Loucy (cell line): ENCODE data around the gene C8B.

Experiments used
- H2AFZ ChIP-seq: fragments of 200-600 bp; sonication (generic); 2 replicates; pipeline ENCODE4 v1.6.0; 2016; ENCODE audit warnings: antibody characterized with exemption, mild to moderate bottlenecking, low read length, moderate library complexity
- H3F3A ChIP-seq: fragments of 200-600 bp; 2 replicates; pipeline ENCODE4 v1.6.0; 2016; ENCODE audit warnings: antibody characterized with exemption, low read depth, mild to moderate bottlenecking
- H3K27me3 ChIP-seq: fragments of 200-600 bp; sonication (generic); 2 replicates; pipeline ENCODE4 v1.6.1; 2014; ENCODE audit warnings: low read length, mild to moderate bottlenecking; ENCODE audit not compliant: insufficient read depth, poor library complexity, severe bottlenecking
- H3K36me3 ChIP-seq: fragments of 200-600 bp; sonication (generic); 2 replicates; pipeline ENCODE4 v1.6.1; 2016; ENCODE audit warnings: low read length; ENCODE audit not compliant: insufficient read depth
- H3K4me1 ChIP-seq: fragments of 200-600 bp; sonication (generic); 2 replicates; pipeline ENCODE4 v1.5.1; 2014; ENCODE audit warnings: low read length, mild to moderate bottlenecking; ENCODE audit not compliant: insufficient read depth, poor library complexity, severe bottlenecking
- H3K4me2 ChIP-seq: fragments of 200-600 bp; sonication (generic); 2 replicates; pipeline ENCODE4 v1.6.0; 2014; ENCODE audit warnings: antibody characterized with exemption, low read length, low read depth, mild to moderate bottlenecking; ENCODE audit not compliant: poor library complexity, severe bottlenecking
- H3K4me3 ChIP-seq: fragments of 200-600 bp; sonication (generic); 2 replicates; pipeline ENCODE4 v1.5.1; 2014; ENCODE audit warnings: low read length, mild to moderate bottlenecking, mixed read lengths; ENCODE audit not compliant: poor library complexity, severe bottlenecking
- H3K79me2 ChIP-seq: fragments of 200-600 bp; sonication (generic); 2 replicates; pipeline ENCODE4 v1.6.1; 2014; ENCODE audit warnings: low read length; ENCODE audit not compliant: insufficient read depth
- H3K9ac ChIP-seq: fragments of 200-600 bp; sonication (generic); 2 replicates; pipeline ENCODE4 v1.6.0; 2014; ENCODE audit warnings: mild to moderate bottlenecking, low read depth, low read length, moderate library complexity; ENCODE audit not compliant: poor library complexity, severe bottlenecking
- H3K9me2 ChIP-seq: fragments of 200-600 bp; sonication (generic); replicated peaks from 2 replicates; pipeline ENCODE4 v1.6.1; 2016; ENCODE audit warnings: low read depth, low read length, mixed read lengths
- H3K9me3 ChIP-seq: fragments of 200-600 bp; sonication (generic); 2 replicates; pipeline ENCODE4 v1.6.1; 2014; ENCODE audit warnings: mild to moderate bottlenecking, antibody characterized with exemption, low read length, low read depth; ENCODE audit not compliant: insufficient read depth
- H4K20me1 ChIP-seq: fragments of 200-600 bp; sonication (generic); 2 replicates; pipeline ENCODE4 v1.6.0; 2014; ENCODE audit warnings: antibody characterized with exemption, low read length, mild to moderate bottlenecking; ENCODE audit not compliant: insufficient read depth, poor library complexity, severe bottlenecking
- EZH2phosphoT487 ChIP-seq: fragments of 200-600 bp; IDR thresholded peaks from 2 replicates; pipeline ENCODE4 v1.6.1; 2018; ENCODE audit warnings: antibody characterized with exemption, mild to moderate bottlenecking, moderate library complexity, borderline replicate concordance
- TF ChIP-seq, protein P1 (sequence below): fragments of 200-600 bp; sonication (generic); conservative IDR thresholded peaks from 2 replicates; pipeline ENCODE4 v1.5.1; 2014; ENCODE audit warnings: mild to moderate bottlenecking, antibody characterized with exemption, low read length

The C8B gene

DNA sequence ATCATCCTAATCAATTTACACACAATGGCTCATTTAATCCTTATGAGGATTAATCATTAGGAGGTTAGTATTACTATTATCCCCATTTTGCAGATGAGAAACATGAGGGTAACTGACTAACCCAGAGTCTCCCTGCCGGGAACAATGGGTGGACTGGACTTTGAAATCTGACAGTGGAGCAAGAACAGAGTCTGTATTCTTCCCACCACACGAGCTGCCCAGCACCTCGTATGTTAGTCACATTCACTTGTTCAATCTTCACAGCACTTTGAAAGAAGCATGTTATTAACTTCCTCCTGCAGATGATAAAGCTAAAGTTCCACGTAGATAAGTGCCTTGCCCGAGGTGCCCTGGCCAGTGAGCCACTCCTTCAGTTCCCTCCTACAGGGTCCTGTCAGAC lies 12.4 kb downstream of the C8B start:
- H3K36me3 ChIP-seq, result no peaks in the 10 kb centered on the region
- no peak overlapping the region for H3K4me3 ChIP-seq
- no peaks in the 10 kb centered on the region for H3K27me3 ChIP-seq
- no peak overlapping the region for H2AFZ ChIP-seq
- TF ChIP-seq, protein P1, sequence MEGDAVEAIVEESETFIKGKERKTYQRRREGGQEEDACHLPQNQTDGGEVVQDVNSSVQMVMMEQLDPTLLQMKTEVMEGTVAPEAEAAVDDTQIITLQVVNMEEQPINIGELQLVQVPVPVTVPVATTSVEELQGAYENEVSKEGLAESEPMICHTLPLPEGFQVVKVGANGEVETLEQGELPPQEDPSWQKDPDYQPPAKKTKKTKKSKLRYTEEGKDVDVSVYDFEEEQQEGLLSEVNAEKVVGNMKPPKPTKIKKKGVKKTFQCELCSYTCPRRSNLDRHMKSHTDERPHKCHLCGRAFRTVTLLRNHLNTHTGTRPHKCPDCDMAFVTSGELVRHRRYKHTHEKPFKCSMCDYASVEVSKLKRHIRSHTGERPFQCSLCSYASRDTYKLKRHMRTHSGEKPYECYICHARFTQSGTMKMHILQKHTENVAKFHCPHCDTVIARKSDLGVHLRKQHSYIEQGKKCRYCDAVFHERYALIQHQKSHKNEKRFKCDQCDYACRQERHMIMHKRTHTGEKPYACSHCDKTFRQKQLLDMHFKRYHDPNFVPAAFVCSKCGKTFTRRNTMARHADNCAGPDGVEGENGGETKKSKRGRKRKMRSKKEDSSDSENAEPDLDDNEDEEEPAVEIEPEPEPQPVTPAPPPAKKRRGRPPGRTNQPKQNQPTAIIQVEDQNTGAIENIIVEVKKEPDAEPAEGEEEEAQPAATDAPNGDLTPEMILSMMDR, result no peak
- no peak for TF ChIP-seq EZH2phosphoT487
- no peaks in the 10 kb centered on the region for H3K4me1 ChIP-seq
- no peaks in the 10 kb centered on the region for H3K9me2 ChIP-seq
- no peaks in the 10 kb centered on the region for H3F3A ChIP-seq
- no peaks in the 10 kb centered on the region for H4K20me1 ChIP-seq
- no peak overlapping the region for H3K4me2 ChIP-seq
- no peaks in the 10 kb centered on the region for H3K9me3 ChIP-seq
- H3K79me2 ChIP-seq, result no peaks in the 10 kb centered on the region
- no peak overlapping the region for H3K9ac ChIP-seq

DNA sequence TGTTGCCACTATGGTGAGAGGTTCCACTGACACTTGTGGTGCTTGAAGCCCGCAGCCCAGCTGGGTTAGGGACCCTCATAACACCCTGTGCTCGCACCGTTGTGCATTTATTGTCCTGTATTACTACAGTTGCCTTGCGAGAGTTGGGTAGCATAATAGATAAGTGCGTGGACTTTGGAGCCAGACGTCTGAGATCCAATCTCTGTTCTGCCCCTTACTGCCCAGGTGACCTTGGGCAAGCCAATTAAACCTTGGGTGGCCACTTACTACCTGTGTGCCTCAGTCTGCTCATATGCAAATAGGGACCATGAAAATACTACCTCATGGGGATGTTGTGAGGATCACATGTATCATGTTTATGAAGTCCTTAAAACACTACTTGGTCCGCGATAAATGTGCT lies 13.3 kb downstream of the C8B start:
- TF ChIP-seq, protein P1, result no peak
- Histone ChIP-seq H3K36me3 (no peaks in the 10 kb centered on the region), H3K4me2 (no peak overlapping the region)

DNA sequence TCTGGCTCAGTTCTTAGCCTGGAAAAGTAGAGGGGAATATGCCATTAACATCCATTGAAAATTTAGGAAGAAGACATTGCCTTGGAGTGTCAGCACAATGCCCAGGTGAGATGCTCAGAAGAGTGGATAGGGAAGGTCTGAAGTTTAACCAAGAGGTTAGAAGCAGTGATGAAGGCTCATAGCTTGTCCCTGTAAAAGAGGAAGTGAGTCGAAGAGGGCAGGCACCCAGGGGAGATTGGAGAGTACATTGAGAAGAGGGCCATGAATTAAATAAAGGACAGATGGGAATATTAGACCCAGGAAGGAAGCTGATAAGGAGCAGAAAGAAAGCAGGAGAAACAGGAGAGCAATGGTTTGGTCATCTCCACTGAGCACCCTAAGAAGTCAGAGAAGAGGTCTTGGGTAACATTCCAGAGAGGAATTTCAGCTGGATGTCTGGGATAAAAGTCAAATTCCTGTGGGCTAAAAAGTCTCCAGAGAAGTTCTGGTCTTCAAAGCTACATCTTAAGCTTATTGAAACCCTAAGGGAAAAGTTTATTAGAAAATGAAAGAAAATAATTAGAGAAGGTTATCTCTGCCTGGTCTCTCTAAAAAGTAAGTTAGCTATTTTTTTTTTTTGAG lies 17.3 kb downstream of the C8B start:
- Histone ChIP-seq H3K27me3 (no peaks in the 10 kb centered on the region), H3K79me2 (no peaks in the 10 kb centered on the region), H3K36me3 (no peaks in the 10 kb centered on the region), H3K4me1 (no peaks in the 10 kb centered on the region), H3K9me3 (no peaks in the 10 kb centered on the region), H3K4me3 (no peak overlapping the region), H2AFZ (no peak overlapping the region), H3F3A (no peaks in the 10 kb centered on the region), H4K20me1 (no peaks in the 10 kb centered on the region), H3K9me2 (no peaks in the 10 kb centered on the region), H3K9ac (no peak overlapping the region), H3K4me2 (no peak overlapping the region)
- TF ChIP-seq EZH2phosphoT487, result no peak
- TF ChIP-seq, protein P1, result no peak

More for the DNA sequence above, 13.3 kb downstream of the C8B start:
- Histone ChIP-seq H3K9me2 (no peaks in the 10 kb centered on the region), H3K9ac (no peak overlapping the region), H3K4me1 (no peaks in the 10 kb centered on the region), H3K79me2 (no peaks in the 10 kb centered on the region), H3K9me3 (no peaks in the 10 kb centered on the region), H3K4me3 (no peak overlapping the region), H4K20me1 (no peaks in the 10 kb centered on the region), H3F3A (no peaks in the 10 kb centered on the region), H3K27me3 (no peaks in the 10 kb centered on the region), H2AFZ (no peak overlapping the region)
